Measurements from ENCODE around the gene EPSTI1. TPM values are rescaled to one million over a fixed set of nuclear protein-coding genes. Genes with fewer than 3 reads are reported as not detected.

EPSTI1 gene
- total RNA-seq, 1 experiment from 2014 or later = 0.69 TPM

DNA sequence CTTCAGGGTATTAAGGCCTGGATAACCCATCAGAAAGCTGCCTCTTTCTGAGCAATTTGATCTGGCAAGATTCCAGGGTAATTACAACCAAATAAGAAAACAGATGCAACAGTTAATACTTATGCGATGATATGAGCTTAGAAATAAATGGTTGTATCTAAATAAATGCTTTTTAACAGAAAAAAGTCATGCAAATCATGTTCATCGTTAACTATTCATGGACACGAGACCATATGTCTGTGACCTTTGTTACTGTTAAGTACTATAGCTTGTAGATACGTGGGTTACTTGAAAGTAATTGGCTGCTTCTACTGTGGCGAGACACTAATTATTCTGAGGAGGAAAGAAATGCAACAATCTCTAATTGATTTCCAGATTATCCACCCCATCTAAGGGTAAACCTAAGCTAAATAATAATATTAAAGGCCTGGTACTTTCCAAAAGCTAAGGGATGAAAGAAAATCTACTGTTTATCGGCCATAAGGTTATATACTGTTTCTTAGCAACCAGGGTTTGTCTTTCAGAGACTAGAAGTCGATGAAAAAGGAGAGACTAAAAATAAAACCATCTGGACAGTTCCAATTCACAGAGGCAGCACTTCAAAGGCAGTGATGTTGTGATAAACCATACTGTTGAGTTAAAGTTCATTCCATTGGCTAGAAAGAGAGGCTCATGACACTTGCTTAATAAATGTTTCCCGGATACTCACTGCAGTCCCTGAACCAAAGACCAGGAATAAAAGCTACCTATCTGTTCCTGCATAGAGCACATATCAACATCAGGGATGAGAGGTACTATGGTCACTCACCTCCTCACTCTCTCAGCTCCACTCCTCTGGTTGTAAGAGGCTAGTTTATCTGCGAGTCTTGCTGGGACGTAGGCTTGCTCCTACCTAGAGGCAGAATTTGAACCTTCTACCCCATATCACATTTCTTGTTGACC is 1.5 kb downstream of the EPSTI1 start:
- Histone ChIP-seq H3K36me3 (ENCODE audit: control insufficient read depth, insufficient read depth, low read length) (no peaks in the 10 kb centered on the region), H3K27ac (ENCODE audit: low read length) (no peak overlapping the region), H3K9me3 (ENCODE audit: control insufficient read depth, insufficient read depth, low read depth, low read length) (no peaks in the 10 kb centered on the region), H3K27me3 (ENCODE audit: control insufficient read depth, insufficient read depth, low read length) (no peaks in the 10 kb centered on the region), H3K4me1 (ENCODE audit: control insufficient read depth, insufficient read depth, low read length) (no peaks in the 10 kb centered on the region), H3K4me3 (ENCODE audit: low read depth in 2 of 2, low read length in 2 of 2) (no peak overlapping the region)
- ChIA-PET POLR2A (interaction anchor here (0.6 kb wide), 1 partner anchor 32 kb away, joined by 4 read pairs; no protein-coding TSS in a partner anchor), CTCF (no interaction called here)
- BruUV-seq (replicated peaks) = no TSS peak
- ATAC-seq = no peak
- no peak for TF ChIP-seq TCF7L2 (IDR thresholded peaks at IDR 0.05; ENCODE audit: low read depth, low read length)
- TF ChIP-seq, protein P1, sequence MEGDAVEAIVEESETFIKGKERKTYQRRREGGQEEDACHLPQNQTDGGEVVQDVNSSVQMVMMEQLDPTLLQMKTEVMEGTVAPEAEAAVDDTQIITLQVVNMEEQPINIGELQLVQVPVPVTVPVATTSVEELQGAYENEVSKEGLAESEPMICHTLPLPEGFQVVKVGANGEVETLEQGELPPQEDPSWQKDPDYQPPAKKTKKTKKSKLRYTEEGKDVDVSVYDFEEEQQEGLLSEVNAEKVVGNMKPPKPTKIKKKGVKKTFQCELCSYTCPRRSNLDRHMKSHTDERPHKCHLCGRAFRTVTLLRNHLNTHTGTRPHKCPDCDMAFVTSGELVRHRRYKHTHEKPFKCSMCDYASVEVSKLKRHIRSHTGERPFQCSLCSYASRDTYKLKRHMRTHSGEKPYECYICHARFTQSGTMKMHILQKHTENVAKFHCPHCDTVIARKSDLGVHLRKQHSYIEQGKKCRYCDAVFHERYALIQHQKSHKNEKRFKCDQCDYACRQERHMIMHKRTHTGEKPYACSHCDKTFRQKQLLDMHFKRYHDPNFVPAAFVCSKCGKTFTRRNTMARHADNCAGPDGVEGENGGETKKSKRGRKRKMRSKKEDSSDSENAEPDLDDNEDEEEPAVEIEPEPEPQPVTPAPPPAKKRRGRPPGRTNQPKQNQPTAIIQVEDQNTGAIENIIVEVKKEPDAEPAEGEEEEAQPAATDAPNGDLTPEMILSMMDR (IDR thresholded peaks at IDR 0.05) = no peak
- TF ChIP-seq, protein P2, sequence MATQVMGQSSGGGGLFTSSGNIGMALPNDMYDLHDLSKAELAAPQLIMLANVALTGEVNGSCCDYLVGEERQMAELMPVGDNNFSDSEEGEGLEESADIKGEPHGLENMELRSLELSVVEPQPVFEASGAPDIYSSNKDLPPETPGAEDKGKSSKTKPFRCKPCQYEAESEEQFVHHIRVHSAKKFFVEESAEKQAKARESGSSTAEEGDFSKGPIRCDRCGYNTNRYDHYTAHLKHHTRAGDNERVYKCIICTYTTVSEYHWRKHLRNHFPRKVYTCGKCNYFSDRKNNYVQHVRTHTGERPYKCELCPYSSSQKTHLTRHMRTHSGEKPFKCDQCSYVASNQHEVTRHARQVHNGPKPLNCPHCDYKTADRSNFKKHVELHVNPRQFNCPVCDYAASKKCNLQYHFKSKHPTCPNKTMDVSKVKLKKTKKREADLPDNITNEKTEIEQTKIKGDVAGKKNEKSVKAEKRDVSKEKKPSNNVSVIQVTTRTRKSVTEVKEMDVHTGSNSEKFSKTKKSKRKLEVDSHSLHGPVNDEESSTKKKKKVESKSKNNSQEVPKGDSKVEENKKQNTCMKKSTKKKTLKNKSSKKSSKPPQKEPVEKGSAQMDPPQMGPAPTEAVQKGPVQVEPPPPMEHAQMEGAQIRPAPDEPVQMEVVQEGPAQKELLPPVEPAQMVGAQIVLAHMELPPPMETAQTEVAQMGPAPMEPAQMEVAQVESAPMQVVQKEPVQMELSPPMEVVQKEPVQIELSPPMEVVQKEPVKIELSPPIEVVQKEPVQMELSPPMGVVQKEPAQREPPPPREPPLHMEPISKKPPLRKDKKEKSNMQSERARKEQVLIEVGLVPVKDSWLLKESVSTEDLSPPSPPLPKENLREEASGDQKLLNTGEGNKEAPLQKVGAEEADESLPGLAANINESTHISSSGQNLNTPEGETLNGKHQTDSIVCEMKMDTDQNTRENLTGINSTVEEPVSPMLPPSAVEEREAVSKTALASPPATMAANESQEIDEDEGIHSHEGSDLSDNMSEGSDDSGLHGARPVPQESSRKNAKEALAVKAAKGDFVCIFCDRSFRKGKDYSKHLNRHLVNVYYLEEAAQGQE (IDR thresholded peaks at IDR 0.05; ENCODE audit: insufficient read depth in 1 of 2, low read depth in 2 of 2, low read length in 1 of 2) = no peak
- no peak for TF ChIP-seq POLR2AphosphoS5 (IDR thresholded peaks at IDR 0.05; ENCODE audit: low read depth, low read length)
- TF ChIP-seq SIN3A (IDR thresholded peaks at IDR 0.05; ENCODE audit: borderline replicate concordance, insufficient read depth, low read depth, low read length) = no peak
- DNase-seq (ENCODE audit: low read depth, low spot score) = no peak
- intact Hi-C loops (cut with micrococcal nuclease; ENCODE audit: unreplicated experiment) = no loop called here
- in situ Hi-C loops (cut with HindIII; ENCODE audit: low pct_unique_long_range_greater_than_20kb, low sequenced_read_pairs) = no loop called here

DNA sequence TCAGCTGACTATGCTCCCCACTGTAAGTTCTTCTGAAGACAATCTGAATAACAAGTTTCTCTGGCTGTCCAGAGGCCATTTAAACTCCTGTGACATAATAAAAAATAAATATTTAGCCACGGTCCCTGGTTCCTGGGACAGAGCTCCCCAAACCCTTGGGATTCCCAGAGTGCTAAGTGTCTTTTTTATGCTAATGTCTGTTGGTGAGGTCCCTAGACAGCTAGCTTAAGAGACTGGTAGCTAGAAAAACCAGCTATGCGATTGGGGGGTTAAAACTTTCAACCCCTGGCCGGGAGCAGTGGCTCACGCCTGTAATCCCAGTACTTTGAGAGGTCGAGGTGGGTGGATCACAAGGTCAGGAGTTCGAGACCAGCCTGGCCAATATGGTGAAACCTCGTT is 5.9 kb downstream of the EPSTI1 start:
- no peaks in the 10 kb centered on the region for H3K27me3 ChIP-seq (ENCODE audit: control insufficient read depth, insufficient read depth, low read length)
- no peaks in the 10 kb centered on the region for H3K9me3 ChIP-seq (ENCODE audit: control insufficient read depth, insufficient read depth, low read depth, low read length)
- in situ Hi-C loops (cut with HindIII; ENCODE audit: low pct_unique_long_range_greater_than_20kb, low sequenced_read_pairs) = no loop called here
- ATAC-seq (no peak), DNase-seq (ENCODE audit: low read depth, low spot score) (no peak)
- intact Hi-C loops (cut with micrococcal nuclease; ENCODE audit: unreplicated experiment) = no loop called here
- H3K36me3 ChIP-seq (ENCODE audit: control insufficient read depth, insufficient read depth, low read length) = no peaks in the 10 kb centered on the region
- H3K4me1 ChIP-seq (ENCODE audit: control insufficient read depth, insufficient read depth, low read length) = no peaks in the 10 kb centered on the region
- no TSS peak for BruUV-seq (replicated peaks)
- no peak overlapping the region for H3K27ac ChIP-seq (ENCODE audit: low read length)
- no peak overlapping the region for H3K4me3 ChIP-seq (ENCODE audit: low read depth in 2 of 2, low read length in 2 of 2)
- CTCF ChIA-PET = no interaction called here
- TF ChIP-seq SIN3A (IDR thresholded peaks at IDR 0.05; ENCODE audit: borderline replicate concordance, insufficient read depth, low read depth, low read length) = no peak
- TF ChIP-seq, protein P2 (IDR thresholded peaks at IDR 0.05; ENCODE audit: insufficient read depth in 1 of 2, low read depth in 2 of 2, low read length in 1 of 2) = no peak
- POLR2A ChIA-PET = no interaction called here
